NK-92 treated with Interleukin-12 subunit alpha and Interleukin-12 subunit beta, amount 100 ng/mL, for 24 hours (cell line): ENCODE data around the gene SCRG1.

ENCODE experiments used
- DNase-seq: peaks from one replicate; lab custom pipeline; 2025; lab: John Stamatoyannopoulos, UW

Gene SCRG1

GRCh38 chr4:173360587-173361221, 38.2 kb downstream of the SCRG1 start:
- no peak for DNase-seq

- DNase-seq = no peak
Measured at GRCh38 chr4:173357939-173358338, 41.0 kb downstream of the SCRG1 start.

DNA sequence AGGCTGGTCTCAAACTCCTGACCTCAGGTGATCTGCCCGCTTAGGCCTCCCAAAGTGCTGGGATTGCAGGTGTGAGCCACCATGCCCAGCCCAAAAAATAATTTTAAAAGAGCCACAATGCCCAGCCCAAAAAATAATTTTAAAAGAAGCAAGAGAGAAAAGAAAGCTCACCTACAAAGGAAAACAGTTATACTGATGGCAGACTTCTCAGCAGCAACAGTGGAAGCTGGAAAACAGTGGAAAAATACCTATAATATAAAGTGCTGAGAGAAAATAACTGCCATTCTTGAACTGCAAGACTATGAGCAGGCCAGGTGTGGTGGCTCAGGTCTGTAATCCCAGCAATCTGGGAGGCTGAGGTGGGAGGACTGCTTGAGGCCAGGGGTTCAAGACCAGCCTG, 51.4 kb downstream of the SCRG1 start:
- DNase-seq = no peak

DNA sequence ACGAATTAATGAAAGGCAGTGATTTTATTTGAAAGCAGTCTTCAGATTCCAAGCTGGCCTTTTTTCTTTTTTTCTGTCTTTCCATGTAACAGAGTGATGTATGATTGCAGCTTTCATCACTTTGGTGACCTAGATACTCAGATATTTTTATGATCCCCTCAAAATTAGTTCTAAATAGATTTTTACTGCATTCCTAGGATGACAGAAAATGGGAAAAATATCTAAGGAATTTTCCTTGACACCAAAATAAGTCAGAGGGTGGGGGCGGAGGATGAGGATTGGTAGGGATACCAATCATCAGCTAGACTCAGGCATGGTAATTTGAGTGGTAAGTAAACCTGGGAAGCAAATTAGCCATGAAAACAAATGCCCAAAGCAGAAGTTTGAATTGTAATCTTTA, 52.8 kb downstream of the SCRG1 start:
- no peak for DNase-seq

- DNase-seq = no peak
Measured at GRCh38 chr4:173345648-173346047, 53.3 kb downstream of the SCRG1 start.

- DNase-seq = no peak
Measured at GRCh38 chr4:173343832-173344397, 55.0 kb downstream of the SCRG1 start.

DNA sequence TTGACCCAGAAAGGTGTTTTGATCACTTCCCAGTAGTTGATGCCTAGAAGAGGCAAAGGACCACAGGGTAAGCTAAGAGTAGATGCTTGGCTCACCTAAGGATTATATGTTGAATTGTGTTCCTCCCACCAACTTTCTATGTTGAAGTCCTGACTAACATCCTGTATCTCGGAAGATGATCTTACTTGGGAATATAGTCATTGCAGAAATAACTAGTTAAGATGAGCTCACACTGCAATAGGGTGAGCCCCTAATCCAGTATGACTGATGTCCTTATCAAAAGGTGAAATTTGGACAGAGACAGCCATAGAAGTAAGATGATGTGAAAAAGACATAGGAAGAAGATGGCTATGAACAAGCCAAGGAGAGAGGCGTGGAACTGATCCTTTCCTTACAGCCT, 61.5 kb downstream of the SCRG1 start:
- DNase-seq = no peak

GRCh38 chr4:173334891-173335752, 63.8 kb downstream of the SCRG1 start:
- DNase-seq = peak; percentile 61
